ENCODE measurements around the gene IRF2BP2. TPM values are rescaled to one million over a fixed set of nuclear protein-coding genes. Genes with fewer than 3 reads are reported as not detected.

Gene IRF2BP2
- total and polyA plus RNA-seq, 2 donors (not counting 1 experiment from before 2014, with no cell fraction given) = 126 to 255 TPM

GRCh38 chr1:234619794-234620247 is 9.8 kb upstream of the IRF2BP2 start:
- CTCF ChIA-PET = interaction anchor here (0.5 to 1.5 kb wide), 3 partner anchors 12 to 464 kb away, joined by 3 to 4 read pairs (median 4); no protein-coding TSS in a partner anchor
- H3K4me1 ChIP-seq (ENCODE audit: control insufficient read depth in 2 of 2, insufficient read depth in 2 of 2, low read length in 2 of 2) = peaks cover 4 to 6% of the 10 kb centered on the region in 2 donors
- no peak overlapping the region for H3K4me3 ChIP-seq (ENCODE audit: control extremely low read depth in 1 of 5, extremely low read depth in 1 of 5, insufficient read depth in 1 of 5, low read depth in 2 of 5, low read length in 4 of 5)
- Mint-ChIP-seq H3K4me1 (peaks cover 7% of the 10 kb centered on the region), H3K27ac (no peak overlapping the region), H3K9me3 (ENCODE audit: insufficient read depth) (no peaks in the 10 kb centered on the region), H3K4me3 (no peak overlapping the region), H3K27me3 (no peaks in the 10 kb centered on the region)
- no CpG with 5 or more reads among the region's 6 CpGs for WGBS (ENCODE audit: insufficient coverage)
- TF ChIP-seq CTCF (IDR thresholded peaks at IDR 0.05) = no peak
- no peak for TF ChIP-seq EZH2 (IDR thresholded peaks at IDR 0.05; ENCODE audit: borderline replicate concordance, insufficient read depth, low read depth, low read length, poor library complexity, severe bottlenecking)
- ATAC-seq (ENCODE audit: low read depth) (no peak), DNase-seq (no peak)
- no peak overlapping the region for H2AFZ ChIP-seq (ENCODE audit: insufficient read depth, low read depth, low read length, poor library complexity, severe bottlenecking)
- no peaks in the 10 kb centered on the region for H3K36me3 ChIP-seq (replicated peaks in 1 of 2; ENCODE audit: control extremely low read depth in 1 of 2, control insufficient read depth in 1 of 2, extremely low read depth in 1 of 2, insufficient read depth in 2 of 2, low read length in 1 of 2)
- no peaks in the 10 kb centered on the region for H3K9me3 ChIP-seq (ENCODE audit: control extremely low read depth in 1 of 3, control insufficient read depth in 2 of 3, insufficient read depth in 1 of 3, low read length in 2 of 3)
- no peak overlapping the region for H3K9ac ChIP-seq (ENCODE audit: low read length)
- intact Hi-C loops (cut with micrococcal nuclease) = no loop called here
- H4K20me1 ChIP-seq (ENCODE audit: control insufficient read depth, insufficient read depth, low read length, poor library complexity, severe bottlenecking) = no peaks in the 10 kb centered on the region
- no peaks in the 10 kb centered on the region for H3K79me2 ChIP-seq (ENCODE audit: control insufficient read depth, insufficient read depth, low read length)
- no peaks in the 10 kb centered on the region for H3K27me3 ChIP-seq (replicated peaks in 1 of 4; ENCODE audit: control extremely low read depth in 1 of 4, control insufficient read depth in 3 of 4, insufficient read depth in 4 of 4, low read length in 3 of 4)
- POLR2A ChIA-PET = interaction anchor here (0.6 kb wide), 1 partner anchor 412 kb away, joined by 5 read pairs; no protein-coding TSS in a partner anchor
- H3K4me2 ChIP-seq (replicated peaks; ENCODE audit: low read depth, low read length, poor library complexity, severe bottlenecking) = no peak overlapping the region
- H3K27ac ChIP-seq (ENCODE audit: low read length in 2 of 2) = no peak overlapping the region

GRCh38 chr1:234619071-234619480 is 9.1 kb upstream of the IRF2BP2 start:
- no peaks in the 10 kb centered on the region for H3K9me3 ChIP-seq (ENCODE audit: control extremely low read depth in 1 of 3, control insufficient read depth in 2 of 3, insufficient read depth in 1 of 3, low read length in 2 of 3)
- no peak overlapping the region for H3K4me3 ChIP-seq (ENCODE audit: control extremely low read depth in 1 of 5, extremely low read depth in 1 of 5, insufficient read depth in 1 of 5, low read depth in 2 of 5, low read length in 4 of 5)
- Mint-ChIP-seq H3K9me3 (ENCODE audit: insufficient read depth) (no peaks in the 10 kb centered on the region), H3K4me1 (peaks cover 4% of the 10 kb centered on the region), H3K4me3 (no peak overlapping the region), H3K27ac (no peak overlapping the region), H3K27me3 (no peaks in the 10 kb centered on the region)
- DNase-seq (no peak), ATAC-seq (ENCODE audit: low read depth) (no peak)
- H3K27ac ChIP-seq (ENCODE audit: low read length in 2 of 2) = no peak overlapping the region
- no peak for TF ChIP-seq EZH2 (IDR thresholded peaks at IDR 0.05; ENCODE audit: borderline replicate concordance, insufficient read depth, low read depth, low read length, poor library complexity, severe bottlenecking)
- TF ChIP-seq CTCF (IDR thresholded peaks at IDR 0.05) = no peak
- H3K27me3 ChIP-seq (replicated peaks in 1 of 4; ENCODE audit: control extremely low read depth in 1 of 4, control insufficient read depth in 3 of 4, insufficient read depth in 4 of 4, low read length in 3 of 4) = no peaks in the 10 kb centered on the region
- H3K4me2 ChIP-seq (replicated peaks; ENCODE audit: low read depth, low read length, poor library complexity, severe bottlenecking) = no peak overlapping the region
- CTCF ChIA-PET = interaction anchor here (0.5 to 1.5 kb wide), 2 partner anchors 13 to 465 kb away, joined by 3 to 4 read pairs; no protein-coding TSS in a partner anchor
- H3K79me2 ChIP-seq (ENCODE audit: control insufficient read depth, insufficient read depth, low read length) = no peaks in the 10 kb centered on the region
- H2AFZ ChIP-seq (ENCODE audit: insufficient read depth, low read depth, low read length, poor library complexity, severe bottlenecking) = no peak overlapping the region
- no peaks in the 10 kb centered on the region for H4K20me1 ChIP-seq (ENCODE audit: control insufficient read depth, insufficient read depth, low read length, poor library complexity, severe bottlenecking)
- POLR2A ChIA-PET = no interaction called here
- peaks cover under 1 to 3% of the 10 kb centered on the region in 2 donors for H3K4me1 ChIP-seq (ENCODE audit: control insufficient read depth in 2 of 2, insufficient read depth in 2 of 2, low read length in 2 of 2)
- WGBS (ENCODE audit: insufficient coverage) = no CpG with 5 or more reads among the region's 3 CpGs
- H3K36me3 ChIP-seq (replicated peaks in 1 of 2; ENCODE audit: control extremely low read depth in 1 of 2, control insufficient read depth in 1 of 2, extremely low read depth in 1 of 2, insufficient read depth in 2 of 2, low read length in 1 of 2) = no peaks in the 10 kb centered on the region
- intact Hi-C loops (cut with micrococcal nuclease) = no loop called here
- H3K9ac ChIP-seq (ENCODE audit: low read length) = no peak overlapping the region
